HepG2 (cell line): Measurements from ENCODE around the gene JMJD6. TPM values are rescaled to one million over a fixed set of nuclear protein-coding genes. Genes with fewer than 3 reads are reported as not detected.
A peak's percentile ranks its signal among the peaks of the same experiment; 100 is the strongest.

Source experiments
- CBX5 ChIP-seq: sonication (generic); formaldehyde crosslinking; IDR thresholded peaks from 2 replicates; pipeline ENCODE4 v1.4.0; 2020; ENCODE audit warnings: missing genetic modification reagents, borderline replicate concordance
- CHD4 ChIP-seq: fragments of 200-600 bp; sonication (generic); IDR thresholded peaks from 2 replicates; pipeline ENCODE4 v1.7.0; 2017; ENCODE audit warnings: mild to moderate bottlenecking, low read length, borderline replicate concordance
- HNRNPH1 ChIP-seq: fragments of 200-400 bp; formaldehyde crosslinking; optimal IDR thresholded peaks from 2 replicates; pipeline ENCODE3; 2017; ENCODE audit warnings: mild to moderate bottlenecking, low read depth, low read length
- KDM5A ChIP-seq: fragments of 200-600 bp; sonication (generic); IDR thresholded peaks from 2 replicates; pipeline ENCODE4 v1.7.0; 2018; ENCODE audit warnings: antibody characterized with exemption, mild to moderate bottlenecking, low read length, borderline replicate concordance
- LRRFIP1 ChIP-seq: sonication (generic); formaldehyde crosslinking; conservative IDR thresholded peaks from 2 replicates; pipeline ENCODE4 v1.4.0; 2020; ENCODE audit warnings: missing genetic modification reagents
- MLLT10 ChIP-seq: sonication (generic); formaldehyde crosslinking; IDR thresholded peaks from 2 replicates; pipeline ENCODE4 v1.4.0; 2020; ENCODE audit warnings: missing genetic modification reagents
- MLXIP ChIP-seq: sonication (generic); formaldehyde crosslinking; IDR thresholded peaks from 2 replicates; pipeline ENCODE4 v1.9.0; 2021; ENCODE audit warnings: missing genetic modification reagents, borderline replicate concordance
- TRAFD1 ChIP-seq: sonication (generic); formaldehyde crosslinking; IDR thresholded peaks from 2 replicates; pipeline ENCODE4 v1.5.1; 2020; ENCODE audit warnings: missing genetic modification reagents, mild to moderate bottlenecking, borderline replicate concordance
- ZNF160 ChIP-seq: sonication (generic); formaldehyde crosslinking; IDR thresholded peaks from 2 replicates; pipeline ENCODE4 v1.8.0; 2022; ENCODE audit warnings: mild to moderate bottlenecking, inconsistent platforms, missing genetic modification reagents
- ZNF556 ChIP-seq: sonication (generic); formaldehyde crosslinking; IDR thresholded peaks from 2 replicates; pipeline ENCODE4 v1.4.0; 2020; ENCODE audit warnings: mild to moderate bottlenecking, missing genetic modification reagents, borderline replicate concordance
- polyA plus RNA-seq, 8 experiments: library from polyadenylated mRNA; depleted of rRNA in 3 of 8; stranded (reverse) in 7 of 8; unstranded in 1 of 8; fragments of >200 nt; fragmentation: Illumina TruSeq in 4 of 8; extraction: Trizol in 4 of 8; gene quantifications; 2 replicates each; pipeline versions ENCODE4 v1.2.1 to v1.2.3, GENCODE V29; 2011 to 2016; ENCODE audit warnings: low read depth in 4 of 8, missing spikeins in 1 of 8, mixed read lengths in 1 of 8; ENCODE audit not compliant: insufficient read depth in 1 of 8
- total RNA-seq, 5 experiments: library from RNA; depleted of rRNA; stranded (reverse); fragments of >200 nt; fragmentation: Illumina TruSeq; extraction: Trizol; gene quantifications; 2 replicates each; pipeline ENCODE4 v1.2.3, GENCODE V29; 2016; ENCODE audit warnings: low read depth in 1 of 5
- TF ChIP-seq, protein P1 (sequence below), 2 experiments: IDR thresholded peaks; 2 replicates each; pipeline ENCODE4 v1.6.1; 2011 to 2012; ENCODE audit warnings: low read length in 2 of 2, borderline replicate concordance in 1 of 2, low read depth in 1 of 2, mild to moderate bottlenecking in 1 of 2, moderate library complexity in 1 of 2
- TF ChIP-seq, protein P2 (sequence below): sonication (generic); formaldehyde crosslinking; IDR thresholded peaks from 2 replicates; pipeline ENCODE4 v1.4.0; 2020; ENCODE audit warnings: mild to moderate bottlenecking, missing genetic modification reagents, borderline replicate concordance
- TF ChIP-seq, protein P3 (sequence below): sonication (generic); formaldehyde crosslinking; IDR thresholded peaks from 2 replicates; pipeline ENCODE4 v1.8.1; 2023; ENCODE audit warnings: mild to moderate bottlenecking, missing genetic modification reagents

Gene JMJD6
- total and polyA plus RNA-seq, 2 of the 13 experiments (the other 11 are each of a cell fraction or from before 2014, with no cell fraction given) = 33.6 to 41.0 TPM

DNA sequence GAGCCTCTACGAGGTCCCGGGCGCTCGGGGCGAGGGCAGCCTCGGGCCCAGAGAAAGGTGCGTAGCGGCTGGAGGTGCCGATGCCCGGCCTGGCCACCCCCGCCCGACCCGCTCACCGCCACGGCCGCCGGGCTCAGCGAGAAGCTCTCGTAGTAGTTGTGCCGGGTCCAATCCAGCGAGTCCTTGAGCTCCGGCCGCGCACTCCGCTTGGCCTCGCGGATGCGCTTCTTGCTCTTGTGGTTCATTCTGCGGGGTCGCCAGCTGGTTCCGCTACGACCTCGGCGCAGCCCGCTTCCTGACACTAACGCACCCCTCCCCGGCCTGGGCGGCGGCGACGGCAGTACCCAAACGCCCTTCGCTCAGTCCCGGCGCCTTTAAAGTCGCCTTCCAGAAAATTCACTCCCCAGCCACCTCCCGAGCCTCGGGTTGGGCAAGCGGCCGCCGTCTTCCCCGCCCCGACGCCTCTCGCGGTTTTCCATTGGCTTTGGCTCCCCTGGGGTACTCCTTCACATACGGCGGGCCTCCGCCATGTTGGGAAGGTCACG lies at the start of gene JMJD6 (continued):
- no peak for TF ChIP-seq LRRFIP1 (CRISPR knock-in tag)
- TF ChIP-seq ZNF160 (CRISPR knock-in tag) = no peak
- TF ChIP-seq, protein P1, sequence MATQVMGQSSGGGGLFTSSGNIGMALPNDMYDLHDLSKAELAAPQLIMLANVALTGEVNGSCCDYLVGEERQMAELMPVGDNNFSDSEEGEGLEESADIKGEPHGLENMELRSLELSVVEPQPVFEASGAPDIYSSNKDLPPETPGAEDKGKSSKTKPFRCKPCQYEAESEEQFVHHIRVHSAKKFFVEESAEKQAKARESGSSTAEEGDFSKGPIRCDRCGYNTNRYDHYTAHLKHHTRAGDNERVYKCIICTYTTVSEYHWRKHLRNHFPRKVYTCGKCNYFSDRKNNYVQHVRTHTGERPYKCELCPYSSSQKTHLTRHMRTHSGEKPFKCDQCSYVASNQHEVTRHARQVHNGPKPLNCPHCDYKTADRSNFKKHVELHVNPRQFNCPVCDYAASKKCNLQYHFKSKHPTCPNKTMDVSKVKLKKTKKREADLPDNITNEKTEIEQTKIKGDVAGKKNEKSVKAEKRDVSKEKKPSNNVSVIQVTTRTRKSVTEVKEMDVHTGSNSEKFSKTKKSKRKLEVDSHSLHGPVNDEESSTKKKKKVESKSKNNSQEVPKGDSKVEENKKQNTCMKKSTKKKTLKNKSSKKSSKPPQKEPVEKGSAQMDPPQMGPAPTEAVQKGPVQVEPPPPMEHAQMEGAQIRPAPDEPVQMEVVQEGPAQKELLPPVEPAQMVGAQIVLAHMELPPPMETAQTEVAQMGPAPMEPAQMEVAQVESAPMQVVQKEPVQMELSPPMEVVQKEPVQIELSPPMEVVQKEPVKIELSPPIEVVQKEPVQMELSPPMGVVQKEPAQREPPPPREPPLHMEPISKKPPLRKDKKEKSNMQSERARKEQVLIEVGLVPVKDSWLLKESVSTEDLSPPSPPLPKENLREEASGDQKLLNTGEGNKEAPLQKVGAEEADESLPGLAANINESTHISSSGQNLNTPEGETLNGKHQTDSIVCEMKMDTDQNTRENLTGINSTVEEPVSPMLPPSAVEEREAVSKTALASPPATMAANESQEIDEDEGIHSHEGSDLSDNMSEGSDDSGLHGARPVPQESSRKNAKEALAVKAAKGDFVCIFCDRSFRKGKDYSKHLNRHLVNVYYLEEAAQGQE (IDR thresholded peaks at IDR 0.05; ENCODE audit: borderline replicate concordance in 1 of 2, low read depth in 1 of 2, low read length in 2 of 2) = no peak; a peak in 1 of 4 replicates
- TF ChIP-seq HNRNPH1 = no peak
- TF ChIP-seq ZNF556 (CRISPR knock-in tag) = no peak
- no peak for TF ChIP-seq MLXIP (CRISPR knock-in tag)
- TF ChIP-seq, protein P2, sequence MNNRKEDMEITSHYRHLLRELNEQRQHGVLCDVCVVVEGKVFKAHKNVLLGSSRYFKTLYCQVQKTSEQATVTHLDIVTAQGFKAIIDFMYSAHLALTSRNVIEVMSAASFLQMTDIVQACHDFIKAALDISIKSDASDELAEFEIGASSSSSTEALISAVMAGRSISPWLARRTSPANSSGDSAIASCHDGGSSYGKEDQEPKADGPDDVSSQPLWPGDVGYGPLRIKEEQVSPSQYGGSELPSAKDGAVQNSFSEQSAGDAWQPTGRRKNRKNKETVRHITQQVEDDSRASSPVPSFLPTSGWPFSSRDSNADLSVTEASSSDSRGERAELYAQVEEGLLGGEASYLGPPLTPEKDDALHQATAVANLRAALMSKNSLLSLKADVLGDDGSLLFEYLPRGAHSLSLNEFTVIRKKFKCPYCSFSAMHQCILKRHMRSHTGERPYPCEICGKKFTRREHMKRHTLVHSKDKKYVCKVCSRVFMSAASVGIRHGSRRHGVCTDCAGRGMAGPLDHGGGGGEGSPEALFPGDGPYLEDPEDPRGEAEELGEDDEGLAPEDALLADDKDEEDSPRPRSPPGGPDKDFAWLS (CRISPR knock-in tag) = no peak
- TF ChIP-seq CBX5 (CRISPR knock-in tag) = no peak
- TF ChIP-seq MLLT10 (CRISPR knock-in tag) = no peak
- TF ChIP-seq KDM5A = 0 out of 2 replicates have a peak, but pooled peaks have one; percentile 22
- no peak for TF ChIP-seq CHD4
- 0 out of 2 replicates have a peak, but pooled peaks have one; percentile 22 for TF ChIP-seq TRAFD1 (CRISPR knock-in tag)
- TF ChIP-seq, protein P3, sequence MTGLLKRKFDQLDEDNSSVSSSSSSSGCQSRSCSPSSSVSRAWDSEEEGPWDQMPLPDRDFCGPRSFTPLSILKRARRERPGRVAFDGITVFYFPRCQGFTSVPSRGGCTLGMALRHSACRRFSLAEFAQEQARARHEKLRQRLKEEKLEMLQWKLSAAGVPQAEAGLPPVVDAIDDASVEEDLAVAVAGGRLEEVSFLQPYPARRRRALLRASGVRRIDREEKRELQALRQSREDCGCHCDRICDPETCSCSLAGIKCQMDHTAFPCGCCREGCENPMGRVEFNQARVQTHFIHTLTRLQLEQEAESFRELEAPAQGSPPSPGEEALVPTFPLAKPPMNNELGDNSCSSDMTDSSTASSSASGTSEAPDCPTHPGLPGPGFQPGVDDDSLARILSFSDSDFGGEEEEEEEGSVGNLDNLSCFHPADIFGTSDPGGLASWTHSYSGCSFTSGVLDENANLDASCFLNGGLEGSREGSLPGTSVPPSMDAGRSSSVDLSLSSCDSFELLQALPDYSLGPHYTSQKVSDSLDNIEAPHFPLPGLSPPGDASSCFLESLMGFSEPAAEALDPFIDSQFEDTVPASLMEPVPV (CRISPR knock-in tag) = peak; percentile 2; the same call in 1 of the 2 replicates
